Liver (tissue), 9 donors: ENCODE results near the gene P2RX5. TPM values are rescaled to one million over a fixed set of nuclear protein-coding genes. Genes with fewer than 3 reads are reported as not detected.

Experiments
- DNase-seq: peaks from one replicate; pipeline ENCODE4 v3.0.0-alpha.2; 2017; ENCODE audit warnings: low spot score
- H3K27ac ChIP-seq, 2 donors: one replicate each; pipeline ENCODE4 v1.7.0; 2013; ENCODE audit warnings: inconsistent platforms in 2 of 2, low read length in 2 of 2, control low read depth in 1 of 2, low read depth in 1 of 2, mild to moderate bottlenecking in 1 of 2
- H3K27me3 ChIP-seq, 4 donors: one replicate each; pipeline versions ENCODE4 v1.6.1 to v1.7.0; 2013; ENCODE audit warnings: low read length in 3 of 4, inconsistent platforms in 1 of 4, mild to moderate bottlenecking in 1 of 4, moderate library complexity in 1 of 4; ENCODE audit not compliant: control insufficient read depth in 4 of 4, insufficient read depth in 4 of 4
- H3K36me3 ChIP-seq, 4 donors: one replicate each; pipeline versions ENCODE4 v1.6.1 to v1.7.0; 2013; ENCODE audit warnings: low read length in 3 of 4, mild to moderate bottlenecking in 3 of 4, low read depth in 1 of 4, moderate library complexity in 1 of 4; ENCODE audit not compliant: control insufficient read depth in 4 of 4, insufficient read depth in 3 of 4
- H3K4me1 ChIP-seq, 4 donors: one replicate each; pipeline versions ENCODE4 v1.6.1 to v1.7.0; 2013; ENCODE audit warnings: low read length in 3 of 4, mild to moderate bottlenecking in 3 of 4, moderate library complexity in 1 of 4; ENCODE audit not compliant: control insufficient read depth in 4 of 4, insufficient read depth in 4 of 4
- H3K4me3 ChIP-seq, 3 donors: one replicate each; pipeline versions ENCODE4 v1.6.1 to v1.7.0; 2013; ENCODE audit warnings: low read length in 3 of 3, control low read depth in 1 of 3, low read depth in 1 of 3, mild to moderate bottlenecking in 1 of 3
- H3K9ac ChIP-seq, 2 donors: one replicate each; pipeline ENCODE4 v1.7.0; 2013; ENCODE audit warnings: low read length in 2 of 2, mild to moderate bottlenecking in 2 of 2, moderate library complexity in 2 of 2, control low read depth in 1 of 2, low read depth in 1 of 2
- H3K9me3 ChIP-seq, 4 donors: one replicate each; pipeline versions ENCODE4 v1.6.1 to v1.7.0; 2013; ENCODE audit warnings: low read length in 3 of 4; ENCODE audit not compliant: control insufficient read depth in 4 of 4
- ATF3 ChIP-seq: IDR thresholded peaks from 2 replicates; pipeline ENCODE4 v1.6.1; 2016; ENCODE audit warnings: antibody characterized with exemption
- CTCF ChIP-seq: fragments of 150-350 bp; IDR thresholded peaks from 2 replicates; pipeline ENCODE4 v1.5.1; 2017; ENCODE audit warnings: improper control_type of control experiment, low read depth, low read length; ENCODE audit not compliant: missing input control
- EGR1 ChIP-seq, 2 donors: IDR thresholded peaks; 2 replicates each; pipeline ENCODE4 v1.6.1; 2016 to 2018; ENCODE audit warnings: antibody characterized with exemption in 2 of 2, low read depth in 2 of 2
- FOXA1 ChIP-seq: IDR thresholded peaks from 2 replicates; pipeline ENCODE4 v1.6.1; 2016; ENCODE audit warnings: antibody characterized with exemption
- FOXA2 ChIP-seq: IDR thresholded peaks from 2 replicates; pipeline ENCODE4 v1.6.1; 2016; ENCODE audit warnings: antibody characterized with exemption
- GABPA ChIP-seq, 2 donors: IDR thresholded peaks in 1 of 2; conservative IDR thresholded peaks in 1 of 2; 2 replicates each; pipeline ENCODE4 v1.6.1; 2016; ENCODE audit warnings: antibody characterized with exemption in 2 of 2, mild to moderate bottlenecking in 1 of 2, moderate library complexity in 1 of 2
- HNF4A ChIP-seq, 2 donors: conservative IDR thresholded peaks; 2 replicates each; pipeline ENCODE4 v1.6.1; 2016; ENCODE audit warnings: antibody characterized with exemption in 2 of 2, mild to moderate bottlenecking in 2 of 2
- HNF4G ChIP-seq: IDR thresholded peaks from 2 replicates; pipeline ENCODE4 v1.6.1; 2016; ENCODE audit warnings: antibody characterized with exemption
- JUND ChIP-seq, 2 donors: IDR thresholded peaks; 2 replicates each; pipeline ENCODE4 v1.6.1; 2016; ENCODE audit warnings: antibody characterized with exemption in 2 of 2
- NR2F2 ChIP-seq: IDR thresholded peaks from 2 replicates; pipeline ENCODE4 v1.6.1; 2016; ENCODE audit warnings: antibody characterized with exemption
- RAD21 ChIP-seq, 2 donors: IDR thresholded peaks; 2 replicates each; pipeline ENCODE4 v1.6.1; 2016; ENCODE audit warnings: antibody characterized with exemption in 2 of 2, mild to moderate bottlenecking in 2 of 2
- REST ChIP-seq: IDR thresholded peaks from 2 replicates; pipeline ENCODE4 v1.6.1; 2016; ENCODE audit warnings: antibody characterized with exemption, mild to moderate bottlenecking
- RXRA ChIP-seq, 2 donors: IDR thresholded peaks; 2 replicates each; pipeline ENCODE4 v1.6.1; 2017 to 2018; ENCODE audit warnings: antibody characterized with exemption in 2 of 2, mild to moderate bottlenecking in 1 of 2
- SP1 ChIP-seq: IDR thresholded peaks from 2 replicates; pipeline ENCODE4 v1.6.1; 2018; ENCODE audit warnings: antibody characterized with exemption, mild to moderate bottlenecking
- TAF1 ChIP-seq: conservative IDR thresholded peaks from 2 replicates; pipeline ENCODE4 v1.6.1; 2016; ENCODE audit warnings: antibody characterized with exemption, mild to moderate bottlenecking
- YY1 ChIP-seq: IDR thresholded peaks from 2 replicates; pipeline ENCODE4 v1.6.1; 2016; ENCODE audit warnings: antibody characterized with exemption, mild to moderate bottlenecking
- WGBS: extraction: QIAGEN DNeasy Blood & Tissue Kit; methylation state at CpG from one replicate; pipeline ENCODE4 v1.1.7; 2013; 5-methylcytosine and 5-hydroxymethylcytosine counted together
- polyA plus RNA-seq, 2 donors: library from polyadenylated mRNA; stranded (reverse) in 1 of 2; unstranded in 1 of 2; fragments of 200-250 nt in 1 of 2; fragments of >200 nt in 1 of 2; fragmentation: Nextera tagmentation in 1 of 2; extraction: Ambion mirVana in 1 of 2; gene quantifications; one replicate each; pipeline versions ENCODE4 v1.2.1 to v1.2.3, GENCODE V29; 2013 to 2015
- total RNA-seq, 2 donors: library from RNA; depleted of rRNA; stranded (reverse); fragments of >200 nt; gene quantifications; one replicate each; pipeline ENCODE4 v1.2.3, GENCODE V29; 2014
- TF ChIP-seq, protein P1 (sequence below): IDR thresholded peaks from 2 replicates; pipeline ENCODE4 v1.6.1; 2016; ENCODE audit warnings: antibody characterized with exemption
- TF ChIP-seq, protein P2 (sequence below): IDR thresholded peaks from 2 replicates; pipeline ENCODE4 v1.6.1; 2016; ENCODE audit warnings: antibody characterized with exemption
- donor health status: healthy.
- donor health status: healthy.
- donor health status: healthy.
- donor health status: healthy.
- donor health status: healthy.

P2RX5 gene
- total and polyA plus RNA-seq, 4 donors, result 0.31 to 1.8 (median 1.1) TPM

GRCh38 chr17:3626831-3627768, 68.9 kb downstream of the P2RX5 start:
- Histone ChIP-seq H3K27me3 (no peaks in the 10 kb centered on the region), H3K9me3 (no peaks in the 10 kb centered on the region), H3K4me1 (no peaks in the 10 kb centered on the region), H3K27ac (no peak overlapping the region), H3K36me3 (peaks cover 13 to 65% (median 58%) of the 10 kb centered on the region in 4 donors), H3K4me3 (no peak overlapping the region), H3K9ac (no peak overlapping the region)
- DNase-seq, result no peak
- 87% methylated on average over 16 of the region's 16 CpGs for WGBS
- TF ChIP-seq HNF4G (no peak), CTCF (no peak), GABPA (IDR thresholded peaks at IDR 0.05 in 1 of 2, conservative IDR thresholded peaks at IDR 0.05 in 1 of 2) (no peak), YY1 (no peak), RAD21 (IDR thresholded peaks at IDR 0.05) (no peak), FOXA1 (no peak), SP1 (no peak), RXRA (IDR thresholded peaks at IDR 0.05) (no peak), JUND (IDR thresholded peaks at IDR 0.05) (no peak), EGR1 (IDR thresholded peaks at IDR 0.05; ENCODE audit: low read depth in 2 of 2) (no peak), NR2F2 (no peak), HNF4A (conservative IDR thresholded peaks at IDR 0.05) (no peak), FOXA2 (no peak), ATF3 (no peak), TAF1 (no peak), REST (no peak)
- TF ChIP-seq, protein P1, sequence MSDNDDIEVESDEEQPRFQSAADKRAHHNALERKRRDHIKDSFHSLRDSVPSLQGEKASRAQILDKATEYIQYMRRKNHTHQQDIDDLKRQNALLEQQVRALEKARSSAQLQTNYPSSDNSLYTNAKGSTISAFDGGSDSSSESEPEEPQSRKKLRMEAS, result no peak
- TF ChIP-seq, protein P2, sequence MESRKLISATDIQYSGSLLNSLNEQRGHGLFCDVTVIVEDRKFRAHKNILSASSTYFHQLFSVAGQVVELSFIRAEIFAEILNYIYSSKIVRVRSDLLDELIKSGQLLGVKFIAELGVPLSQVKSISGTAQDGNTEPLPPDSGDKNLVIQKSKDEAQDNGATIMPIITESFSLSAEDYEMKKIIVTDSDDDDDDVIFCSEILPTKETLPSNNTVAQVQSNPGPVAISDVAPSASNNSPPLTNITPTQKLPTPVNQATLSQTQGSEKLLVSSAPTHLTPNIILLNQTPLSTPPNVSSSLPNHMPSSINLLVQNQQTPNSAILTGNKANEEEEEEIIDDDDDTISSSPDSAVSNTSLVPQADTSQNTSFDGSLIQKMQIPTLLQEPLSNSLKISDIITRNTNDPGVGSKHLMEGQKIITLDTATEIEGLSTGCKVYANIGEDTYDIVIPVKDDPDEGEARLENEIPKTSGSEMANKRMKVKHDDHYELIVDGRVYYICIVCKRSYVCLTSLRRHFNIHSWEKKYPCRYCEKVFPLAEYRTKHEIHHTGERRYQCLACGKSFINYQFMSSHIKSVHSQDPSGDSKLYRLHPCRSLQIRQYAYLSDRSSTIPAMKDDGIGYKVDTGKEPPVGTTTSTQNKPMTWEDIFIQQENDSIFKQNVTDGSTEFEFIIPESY, result no peak

Other genes starting within 250 kb of the P2RX5 start
- under 1 TPM; 0.19 to 0.42 TPM for gene SPATA22, start 224.3 kb downstream of the P2RX5 start, total RNA-seq
- under 1 TPM in 1 of 2 donors, not detected in 1; 0.89 TPM for gene SPATA22, start 224.3 kb downstream of the P2RX5 start, polyA plus RNA-seq
- 1 to 10 TPM in 1 of 2 donors, under 1 TPM in 1; 0.89 to 4.7 TPM for gene ASPA, start 220.2 kb downstream of the P2RX5 start, total RNA-seq
- gene ASPA, start 220.2 kb downstream of the P2RX5 start, polyA plus RNA-seq, result 1 to 10 TPM; 1.2 to 2.6 TPM
- under 1 TPM; 0.19 to 0.33 TPM for gene TRPV3, start 138.3 kb downstream of the P2RX5 start, total RNA-seq
- under 1 TPM; 0.04 to 0.38 TPM for gene TRPV3, start 138.3 kb downstream of the P2RX5 start, polyA plus RNA-seq
- 10 to 100 TPM in 1 of 2 donors, 1 to 10 TPM in 1; 2.5 to 12.7 TPM for gene TRPV1, start 86.7 kb downstream of the P2RX5 start, total RNA-seq
- 1 to 10 TPM; 3.0 to 3.7 TPM for gene TRPV1, start 86.7 kb downstream of the P2RX5 start, polyA plus RNA-seq
- gene SHPK, start 59.9 kb downstream of the P2RX5 start, total RNA-seq, result 10 to 100 TPM in 1 of 2 donors, 1 to 10 TPM in 1; 9.3 to 66.6 TPM
- 10 to 100 TPM; 16.5 to 17.4 TPM for gene SHPK, start 59.9 kb downstream of the P2RX5 start, polyA plus RNA-seq
- gene CTNS, start 59.4 kb downstream of the P2RX5 start, total RNA-seq, result 10 to 100 TPM in 1 of 2 donors, 1 to 10 TPM in 1; 8.1 to 15.3 TPM
- gene CTNS, start 59.4 kb downstream of the P2RX5 start, polyA plus RNA-seq, result 10 to 100 TPM in 1 of 2 donors, 1 to 10 TPM in 1; 6.6 to 11.0 TPM
- 10 to 100 TPM; 11.9 to 19.8 TPM for gene TAX1BP3, start 27.6 kb downstream of the P2RX5 start, total RNA-seq
- gene TAX1BP3, start 27.6 kb downstream of the P2RX5 start, polyA plus RNA-seq, result 10 to 100 TPM; 20.1 to 27.7 TPM
- gene EMC6, start 27.3 kb downstream of the P2RX5 start, total RNA-seq, result 10 to 100 TPM; 12.3 to 15.3 TPM
- gene EMC6, start 27.3 kb downstream of the P2RX5 start, polyA plus RNA-seq, result 100 to 1,000 TPM in 1 of 2 donors, 10 to 100 TPM in 1; 80.0 to 107 TPM
- 1 to 10 TPM in 1 of 2 donors, under 1 TPM in 1; 0.08 to 5.8 TPM for gene HASPIN, start 27.7 kb upstream of the P2RX5 start, total RNA-seq
- under 1 TPM in 1 of 2 donors, not detected in 1; 0.28 TPM for gene HASPIN, start 27.7 kb upstream of the P2RX5 start, polyA plus RNA-seq
- gene ITGAE, start 105.0 kb upstream of the P2RX5 start, total RNA-seq, result 10 to 100 TPM in 1 of 2 donors, 1 to 10 TPM in 1; 6.5 to 13.9 TPM
- 10 to 100 TPM; 10.3 to 17.7 TPM for gene ITGAE, start 105.0 kb upstream of the P2RX5 start, polyA plus RNA-seq
- 10 to 100 TPM; 11.8 to 17.1 TPM for gene NCBP3, start 150.1 kb upstream of the P2RX5 start, total RNA-seq
- gene NCBP3, start 150.1 kb upstream of the P2RX5 start, polyA plus RNA-seq, result 1 to 10 TPM; 4.6 to 4.8 TPM
- gene CAMKK1, start 196.9 kb upstream of the P2RX5 start, total RNA-seq, result under 1 TPM; 0.51 to 0.67 TPM
- under 1 TPM; 0.24 to 0.48 TPM for gene CAMKK1, start 196.9 kb upstream of the P2RX5 start, polyA plus RNA-seq
- gene P2RX1, start 220.3 kb upstream of the P2RX5 start, total RNA-seq, result 1 to 10 TPM in 1 of 2 donors, under 1 TPM in 1; 0.75 to 5.2 TPM
- under 1 TPM; 0.44 to 0.53 TPM for gene P2RX1, start 220.3 kb upstream of the P2RX5 start, polyA plus RNA-seq